AG09309 (cell line): ENCODE data around the gene OSBPL8.
A peak's percentile ranks its signal among the peaks of the same experiment; 100 is the strongest.

Source experiments
- DNase-seq: peaks from one replicate; pipeline ENCODE4 v3.0.0-alpha.2; 2010; ENCODE audit warnings: low read depth
- H3K4me3 ChIP-seq: 2 replicates; pipeline ENCODE4 v1.5.1; 2011; ENCODE audit warnings: mild to moderate bottlenecking, low read depth, low read length, moderate library complexity; ENCODE audit not compliant: control insufficient read depth
- TF ChIP-seq, protein P1 (sequence below): IDR thresholded peaks from 2 replicates; pipeline ENCODE4 v1.5.1; 2011; ENCODE audit warnings: mild to moderate bottlenecking, low read depth, low read length, inconsistent platforms; ENCODE audit not compliant: insufficient read depth, control insufficient read depth; ENCODE audit errors: missing control alignments

The OSBPL8 gene, protein sequence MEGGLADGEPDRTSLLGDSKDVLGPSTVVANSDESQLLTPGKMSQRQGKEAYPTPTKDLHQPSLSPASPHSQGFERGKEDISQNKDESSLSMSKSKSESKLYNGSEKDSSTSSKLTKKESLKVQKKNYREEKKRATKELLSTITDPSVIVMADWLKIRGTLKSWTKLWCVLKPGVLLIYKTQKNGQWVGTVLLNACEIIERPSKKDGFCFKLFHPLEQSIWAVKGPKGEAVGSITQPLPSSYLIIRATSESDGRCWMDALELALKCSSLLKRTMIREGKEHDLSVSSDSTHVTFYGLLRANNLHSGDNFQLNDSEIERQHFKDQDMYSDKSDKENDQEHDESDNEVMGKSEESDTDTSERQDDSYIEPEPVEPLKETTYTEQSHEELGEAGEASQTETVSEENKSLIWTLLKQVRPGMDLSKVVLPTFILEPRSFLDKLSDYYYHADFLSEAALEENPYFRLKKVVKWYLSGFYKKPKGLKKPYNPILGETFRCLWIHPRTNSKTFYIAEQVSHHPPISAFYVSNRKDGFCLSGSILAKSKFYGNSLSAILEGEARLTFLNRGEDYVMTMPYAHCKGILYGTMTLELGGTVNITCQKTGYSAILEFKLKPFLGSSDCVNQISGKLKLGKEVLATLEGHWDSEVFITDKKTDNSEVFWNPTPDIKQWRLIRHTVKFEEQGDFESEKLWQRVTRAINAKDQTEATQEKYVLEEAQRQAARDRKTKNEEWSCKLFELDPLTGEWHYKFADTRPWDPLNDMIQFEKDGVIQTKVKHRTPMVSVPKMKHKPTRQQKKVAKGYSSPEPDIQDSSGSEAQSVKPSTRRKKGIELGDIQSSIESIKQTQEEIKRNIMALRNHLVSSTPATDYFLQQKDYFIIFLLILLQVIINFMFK

DNA sequence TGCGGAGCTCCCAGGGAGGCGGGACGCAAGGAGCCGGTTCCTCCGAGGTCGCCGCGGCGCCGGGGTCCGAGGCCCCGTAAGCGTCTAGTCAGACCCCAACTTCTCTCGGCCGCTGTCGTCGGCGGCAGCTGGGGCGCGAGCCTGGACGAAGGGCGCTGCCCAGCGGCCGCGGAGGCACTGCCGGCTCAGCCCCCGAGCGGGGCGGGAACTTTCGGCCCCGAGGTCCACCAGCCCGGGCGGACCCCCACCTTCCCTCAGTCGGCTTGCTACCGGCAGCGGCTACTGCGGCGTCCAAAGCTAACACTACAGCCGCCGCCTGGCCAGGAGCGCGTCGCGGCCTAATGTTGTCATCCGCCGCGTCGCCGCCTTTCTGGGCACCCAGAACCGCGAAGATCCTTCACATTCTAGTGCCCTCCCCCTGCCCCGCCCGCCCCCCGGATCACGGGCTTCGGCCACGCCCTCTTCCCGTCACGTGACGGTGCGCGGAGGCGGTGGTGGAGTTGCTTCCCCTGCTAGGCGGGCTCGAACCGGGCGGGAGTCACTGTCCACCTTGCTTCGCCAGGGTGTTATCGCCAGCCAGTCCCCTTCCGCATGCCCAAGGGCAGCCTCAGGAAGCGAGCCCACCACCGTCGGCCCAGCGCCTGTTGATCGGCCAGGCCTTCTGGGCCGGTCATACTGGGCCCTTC, at the start of gene OSBPL8:
Gene OSBPL8, minus strand, starts transcription at position 372 of the 686 bp plus-strand sequence. CDS start 72,220 bp downstream, outside the sequence.
- peak; percentile 47 for DNase-seq

DNA sequence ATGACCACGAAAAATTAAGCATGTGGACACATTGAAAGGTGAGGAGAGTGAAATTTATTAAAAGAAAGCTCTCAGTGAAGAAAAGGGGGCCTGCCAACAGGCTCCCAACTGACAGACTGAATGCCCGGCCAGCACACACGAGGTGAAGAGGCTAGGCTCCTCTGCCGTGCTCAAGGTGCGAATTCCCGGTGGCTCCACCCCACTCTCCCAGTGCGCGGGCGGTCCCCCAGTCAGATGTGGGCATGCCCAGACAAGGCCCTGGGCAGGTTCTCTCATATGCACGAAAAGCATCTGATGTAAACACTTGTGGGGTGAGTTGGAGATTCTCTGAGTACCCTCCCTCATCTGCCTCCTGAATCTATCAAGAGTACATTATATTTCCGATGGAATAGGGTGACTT, 48.5 kb upstream of the OSBPL8 start:
- TF ChIP-seq, protein P1, sequence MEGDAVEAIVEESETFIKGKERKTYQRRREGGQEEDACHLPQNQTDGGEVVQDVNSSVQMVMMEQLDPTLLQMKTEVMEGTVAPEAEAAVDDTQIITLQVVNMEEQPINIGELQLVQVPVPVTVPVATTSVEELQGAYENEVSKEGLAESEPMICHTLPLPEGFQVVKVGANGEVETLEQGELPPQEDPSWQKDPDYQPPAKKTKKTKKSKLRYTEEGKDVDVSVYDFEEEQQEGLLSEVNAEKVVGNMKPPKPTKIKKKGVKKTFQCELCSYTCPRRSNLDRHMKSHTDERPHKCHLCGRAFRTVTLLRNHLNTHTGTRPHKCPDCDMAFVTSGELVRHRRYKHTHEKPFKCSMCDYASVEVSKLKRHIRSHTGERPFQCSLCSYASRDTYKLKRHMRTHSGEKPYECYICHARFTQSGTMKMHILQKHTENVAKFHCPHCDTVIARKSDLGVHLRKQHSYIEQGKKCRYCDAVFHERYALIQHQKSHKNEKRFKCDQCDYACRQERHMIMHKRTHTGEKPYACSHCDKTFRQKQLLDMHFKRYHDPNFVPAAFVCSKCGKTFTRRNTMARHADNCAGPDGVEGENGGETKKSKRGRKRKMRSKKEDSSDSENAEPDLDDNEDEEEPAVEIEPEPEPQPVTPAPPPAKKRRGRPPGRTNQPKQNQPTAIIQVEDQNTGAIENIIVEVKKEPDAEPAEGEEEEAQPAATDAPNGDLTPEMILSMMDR, result no peak
- DNase-seq, result no peak
- H3K4me3 ChIP-seq, result no peak overlapping the region

More for the DNA sequence above, at the start of gene OSBPL8:
- TF ChIP-seq, protein P1, result no peak
- peak within 1 kb of the TSS; percentile 99 for H3K4me3 ChIP-seq

DNA sequence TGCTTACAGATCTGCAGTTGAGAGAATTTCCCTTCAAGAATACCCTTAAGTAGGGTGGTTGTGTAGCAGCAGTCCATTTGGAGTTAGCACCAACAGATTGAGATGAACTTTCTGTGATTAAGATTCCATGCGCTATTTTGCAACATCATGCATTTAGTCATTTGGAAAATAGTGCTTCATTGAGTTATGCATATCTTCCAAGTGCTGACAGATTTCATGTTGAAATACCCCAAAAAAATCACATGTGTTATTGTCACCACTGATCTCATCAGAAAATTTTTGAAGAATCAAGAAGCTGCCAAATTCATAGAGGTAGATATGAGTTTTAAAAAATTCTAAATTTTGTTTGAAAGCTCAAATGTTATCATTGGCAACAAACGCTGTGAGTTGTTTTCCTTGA, 35.5 kb upstream of the OSBPL8 start:
- TF ChIP-seq, protein P1, result no peak
- H3K4me3 ChIP-seq, result no peak overlapping the region
- DNase-seq, result no peak

DNA sequence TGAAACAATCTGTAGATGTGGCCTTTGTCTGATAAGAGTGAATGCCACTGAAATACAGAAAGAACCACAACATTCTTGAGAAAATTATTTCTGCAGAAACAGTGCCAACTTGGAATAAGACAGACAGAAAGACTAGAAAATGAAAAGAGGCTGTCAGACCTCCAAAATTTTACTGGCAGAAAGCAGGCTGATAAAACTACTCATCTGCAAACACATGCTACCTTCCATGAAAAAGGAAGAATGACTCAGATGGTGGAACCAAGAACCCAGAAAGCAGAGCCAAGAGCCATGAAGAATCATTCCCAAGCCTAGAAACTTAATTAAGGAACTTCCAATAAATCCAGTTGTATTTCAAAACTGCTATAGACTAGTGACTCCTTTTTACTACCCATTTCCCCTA, 31.9 kb upstream of the OSBPL8 start:
- TF ChIP-seq, protein P1, result no peak
- no peak overlapping the region for H3K4me3 ChIP-seq
- DNase-seq, result peak; percentile 89

DNA sequence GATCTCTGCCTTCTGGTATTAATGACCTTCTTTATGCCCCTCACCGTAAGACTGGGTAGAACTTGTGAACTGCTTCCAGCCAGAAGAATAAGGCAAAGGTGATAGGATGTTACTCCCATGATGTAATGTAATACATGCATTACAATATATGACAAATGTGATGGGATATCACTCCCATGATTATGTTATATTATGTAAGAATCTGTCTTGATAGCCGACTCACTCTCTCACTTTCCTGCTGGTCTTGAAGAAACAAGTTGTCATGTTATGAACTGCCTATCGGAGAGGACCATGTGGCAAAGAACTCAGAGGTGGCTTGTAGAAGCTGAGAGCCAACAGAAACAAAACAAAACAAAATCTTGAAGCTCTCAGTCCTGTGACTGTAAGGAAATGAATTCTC, 30.6 kb upstream of the OSBPL8 start:
- TF ChIP-seq, protein P1, result no peak
- DNase-seq, result no peak
- H3K4me3 ChIP-seq, result no peak overlapping the region

DNA sequence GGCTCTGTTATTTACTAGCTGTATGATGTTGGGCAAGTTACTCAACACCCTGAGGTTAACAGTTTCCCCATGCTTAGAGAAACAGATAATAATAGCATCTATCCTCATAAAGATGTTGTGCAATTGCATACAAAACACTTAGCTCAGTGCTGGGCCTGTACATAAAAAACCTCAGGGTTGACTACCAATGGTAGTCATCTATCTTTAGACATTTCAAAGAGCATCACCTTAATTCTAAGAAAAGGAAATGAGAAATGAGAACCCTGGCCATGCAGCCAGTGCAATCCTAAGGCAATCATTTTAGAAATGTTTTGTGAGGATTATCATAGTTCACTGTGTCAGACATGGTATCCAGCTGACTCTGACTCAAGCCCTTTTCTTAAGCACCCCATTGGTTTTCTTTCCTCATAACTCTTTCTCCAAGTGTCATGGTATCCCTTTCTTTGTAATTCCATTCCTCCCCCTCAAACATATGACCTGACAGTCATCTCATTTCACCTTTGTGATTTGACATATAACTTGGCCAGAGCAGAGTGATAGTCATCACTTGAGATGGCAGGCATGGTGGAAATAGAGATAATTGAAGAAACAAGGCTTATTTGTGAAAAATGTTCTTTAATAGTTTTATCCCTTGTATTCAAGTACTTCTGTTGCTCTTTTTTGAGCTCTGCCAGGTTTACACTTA, 29.5 kb upstream of the OSBPL8 start:
- peak; percentile 99 for DNase-seq
- TF ChIP-seq, protein P1, result no peak
- H3K4me3 ChIP-seq, result no peak overlapping the region
